Measurements from ENCODE around the gene GAS6.
"Not testable (repeated sequence)": the region's sequence is repeated elsewhere in the genome, so short reads cannot be mapped to it uniquely, and the experiment has no call there.

Gene GAS6

GRCh38 chr13:113876346-113877148 is 12.7 kb upstream of the GAS6 start:
- in situ Hi-C loops (cut with HindIII; ENCODE audit: low pct_ligation_motif_present, low pct_unique_long_range_greater_than_20kb, low sequenced_read_pairs): no loop called here
- no peak for DNase-seq

DNA sequence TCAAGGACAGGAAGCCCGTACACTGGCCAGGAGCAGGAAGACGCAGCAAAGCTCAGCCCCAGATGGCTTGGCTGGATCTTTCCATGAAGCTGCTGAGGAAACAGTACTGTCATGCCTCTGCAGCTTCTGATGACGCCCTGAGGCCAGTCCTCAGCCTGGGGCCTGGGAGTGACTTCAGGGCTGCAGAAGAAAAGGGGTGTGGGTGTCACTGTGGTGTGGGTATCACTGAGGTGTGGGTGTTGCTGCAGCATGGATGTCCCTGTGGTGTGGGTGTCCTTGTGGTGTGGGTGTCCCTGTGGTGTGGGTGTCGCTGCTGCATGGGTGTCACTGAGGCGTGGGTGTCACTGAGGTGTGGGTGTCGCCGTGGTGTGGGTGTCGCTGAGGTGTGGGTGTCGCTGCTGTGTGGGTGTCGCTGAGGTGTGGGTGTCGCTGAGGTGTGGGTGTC is 12.0 kb upstream of the GAS6 start:
- no peak for DNase-seq
- in situ Hi-C loops (cut with HindIII; ENCODE audit: low pct_ligation_motif_present, low pct_unique_long_range_greater_than_20kb, low sequenced_read_pairs): no loop called here

DNA sequence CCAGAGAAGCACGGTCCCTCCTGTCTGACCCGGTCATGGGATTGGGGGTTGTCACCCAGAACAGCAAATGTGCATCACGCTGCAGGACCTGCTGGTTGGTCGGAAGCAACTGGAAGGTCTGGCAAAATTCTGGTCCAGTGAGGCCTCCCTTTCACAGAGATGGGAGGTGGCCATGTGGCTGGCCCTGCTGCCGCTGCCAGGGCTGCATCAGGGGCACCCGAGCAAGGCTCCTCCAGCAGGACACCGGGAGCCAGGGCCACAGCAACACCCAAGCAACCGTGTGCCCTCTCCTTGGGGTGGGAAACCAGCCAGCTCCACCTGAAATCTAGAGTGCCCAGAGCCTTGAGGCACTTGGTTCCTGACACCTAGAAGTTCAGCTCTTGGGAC is 11.5 kb upstream of the GAS6 start:
- in situ Hi-C loops (cut with HindIII; ENCODE audit: low pct_ligation_motif_present, low pct_unique_long_range_greater_than_20kb, low sequenced_read_pairs): no loop called here
- DNase-seq: no peak

DNA sequence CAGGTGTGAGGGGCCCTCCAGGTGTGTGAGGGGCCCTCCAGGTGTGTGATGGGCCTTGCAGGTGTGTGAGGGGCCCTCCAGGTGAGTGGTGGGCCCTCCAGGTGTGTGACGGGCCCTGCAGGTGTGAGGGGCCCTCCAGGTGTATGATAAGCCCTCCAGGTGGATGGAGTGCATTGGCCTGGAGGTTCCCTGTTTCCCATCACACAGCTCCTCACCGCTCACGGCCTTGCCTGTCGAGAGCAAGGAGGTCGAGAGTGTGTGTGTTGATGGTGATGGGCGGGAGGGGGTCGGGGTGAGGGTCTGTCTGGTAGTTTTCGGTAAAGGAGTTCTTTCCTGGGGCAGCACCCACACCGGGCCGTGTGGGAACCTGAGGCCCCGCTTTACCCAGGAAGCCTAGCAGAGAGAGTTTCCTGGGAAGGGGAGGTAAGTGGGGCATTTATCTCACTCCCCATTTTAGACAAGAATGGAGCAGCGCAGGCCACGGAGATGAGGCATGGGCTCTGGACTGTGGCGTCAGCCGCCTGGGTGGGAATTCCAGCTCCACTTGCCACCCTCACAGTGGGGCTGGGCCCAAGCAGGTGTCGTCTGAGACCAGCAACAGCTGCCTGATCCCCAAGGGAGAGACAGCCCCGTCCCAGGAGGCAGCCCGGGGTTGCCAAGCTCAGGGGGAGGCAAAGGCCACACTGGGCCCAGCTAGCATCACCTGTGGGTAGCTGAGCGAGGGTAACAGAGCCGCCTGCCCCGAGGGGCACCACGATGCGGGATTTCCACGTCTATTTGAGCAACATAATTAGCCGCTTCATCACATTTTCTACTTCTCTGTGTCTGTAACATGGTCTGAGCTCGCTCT is 10.9 kb upstream of the GAS6 start:
- in situ Hi-C loops (cut with HindIII; ENCODE audit: low pct_ligation_motif_present, low pct_unique_long_range_greater_than_20kb, low sequenced_read_pairs): no loop called here
- no peak for DNase-seq

GRCh38 chr13:113874177-113874576 is 10.3 kb upstream of the GAS6 start:
- in situ Hi-C loops (cut with HindIII; ENCODE audit: low pct_ligation_motif_present, low pct_unique_long_range_greater_than_20kb, low sequenced_read_pairs): no loop called here
- DNase-seq: no peak

- in situ Hi-C loops (cut with HindIII; ENCODE audit: low pct_ligation_motif_present, low pct_unique_long_range_greater_than_20kb, low sequenced_read_pairs): no loop called here
- no peak for DNase-seq
Measured at GRCh38 chr13:113869263-113869662, 5.4 kb upstream of the GAS6 start.

DNA sequence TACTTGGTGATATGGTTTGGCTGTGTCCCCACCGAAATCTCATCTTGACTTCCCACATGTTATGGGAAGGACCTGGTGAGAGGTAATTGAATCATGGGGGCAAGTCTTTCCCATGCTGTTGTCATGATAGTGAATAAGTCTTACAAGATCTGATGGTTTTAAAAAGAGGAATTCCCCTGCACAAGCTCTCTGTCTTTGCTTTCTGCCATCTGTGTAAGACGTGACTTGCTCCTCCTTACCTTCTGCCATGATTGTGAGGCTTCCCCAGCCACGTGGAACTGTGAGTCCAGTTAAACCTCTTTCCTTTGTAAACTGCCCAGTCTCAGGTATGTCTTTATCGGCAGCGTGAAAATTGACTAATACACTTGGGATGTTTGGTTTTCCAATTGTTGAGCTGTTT is 4.0 kb upstream of the GAS6 start:
- in situ Hi-C loops (cut with HindIII; ENCODE audit: low pct_ligation_motif_present, low pct_unique_long_range_greater_than_20kb, low sequenced_read_pairs); DNase-seq: not testable (repeated sequence)

DNA sequence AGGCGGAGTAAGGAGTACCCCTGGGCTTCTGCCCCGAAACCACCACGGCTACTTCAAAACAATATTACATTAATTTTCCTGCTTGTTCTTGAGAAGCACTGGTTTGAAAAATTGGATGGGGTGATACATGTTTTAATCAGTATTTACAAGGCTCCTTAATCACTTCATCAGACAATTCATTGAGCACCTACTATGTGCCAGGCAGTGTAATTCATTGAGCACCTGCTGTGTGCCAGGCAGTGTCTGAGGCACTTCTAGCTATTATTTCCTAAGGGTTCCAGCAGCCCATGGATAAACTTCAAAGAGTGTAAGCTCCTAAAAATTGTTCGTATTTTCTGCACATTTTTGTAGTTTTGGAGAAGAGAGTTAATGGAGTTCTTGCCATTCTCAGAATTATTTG is 1.6 kb upstream of the GAS6 start:
- in situ Hi-C loops (cut with HindIII; ENCODE audit: low pct_ligation_motif_present, low pct_unique_long_range_greater_than_20kb, low sequenced_read_pairs): no loop called here

GRCh38 chr13:113864273-113864890 is 506 bp upstream of the GAS6 start:
- in situ Hi-C loops (cut with HindIII; ENCODE audit: low pct_ligation_motif_present, low pct_unique_long_range_greater_than_20kb, low sequenced_read_pairs): no loop called here
- no peak for DNase-seq

More for the DNA sequence above, 1.6 kb upstream of the GAS6 start:
- no peak for DNase-seq

DNA sequence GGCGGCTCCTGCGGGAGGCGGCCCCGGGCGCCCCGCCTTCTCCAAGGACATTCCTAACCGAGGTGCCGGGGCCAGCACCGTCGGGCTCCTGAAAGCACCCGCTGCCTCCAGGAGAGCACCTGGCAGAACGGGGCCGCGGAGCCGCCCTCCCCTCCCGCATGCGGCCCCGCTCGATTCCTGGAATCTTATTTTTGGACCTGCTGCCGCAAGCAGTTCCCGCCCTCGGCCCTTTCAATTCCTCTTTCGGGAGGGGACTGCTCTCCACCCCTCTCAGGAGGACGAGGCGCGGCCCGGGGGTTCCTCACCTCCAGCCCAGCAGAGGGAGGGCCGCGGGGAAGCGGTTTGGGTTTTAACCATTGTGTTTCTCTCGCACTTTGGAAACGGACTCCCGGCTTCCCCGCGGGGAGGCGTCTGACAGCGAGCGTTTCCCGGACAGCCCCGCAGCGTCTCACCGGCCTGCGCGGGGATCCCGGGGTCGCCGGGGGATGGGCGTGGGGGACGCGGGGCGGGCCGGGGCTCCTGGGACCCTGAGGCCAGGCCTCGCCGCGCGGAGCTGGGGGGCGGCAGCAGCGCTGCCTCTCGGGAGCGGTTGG is 849 bp downstream of the GAS6 start:
- in situ Hi-C loops (cut with HindIII; ENCODE audit: low pct_ligation_motif_present, low pct_unique_long_range_greater_than_20kb, low sequenced_read_pairs): no loop called here
- DNase-seq: no peak

DNA sequence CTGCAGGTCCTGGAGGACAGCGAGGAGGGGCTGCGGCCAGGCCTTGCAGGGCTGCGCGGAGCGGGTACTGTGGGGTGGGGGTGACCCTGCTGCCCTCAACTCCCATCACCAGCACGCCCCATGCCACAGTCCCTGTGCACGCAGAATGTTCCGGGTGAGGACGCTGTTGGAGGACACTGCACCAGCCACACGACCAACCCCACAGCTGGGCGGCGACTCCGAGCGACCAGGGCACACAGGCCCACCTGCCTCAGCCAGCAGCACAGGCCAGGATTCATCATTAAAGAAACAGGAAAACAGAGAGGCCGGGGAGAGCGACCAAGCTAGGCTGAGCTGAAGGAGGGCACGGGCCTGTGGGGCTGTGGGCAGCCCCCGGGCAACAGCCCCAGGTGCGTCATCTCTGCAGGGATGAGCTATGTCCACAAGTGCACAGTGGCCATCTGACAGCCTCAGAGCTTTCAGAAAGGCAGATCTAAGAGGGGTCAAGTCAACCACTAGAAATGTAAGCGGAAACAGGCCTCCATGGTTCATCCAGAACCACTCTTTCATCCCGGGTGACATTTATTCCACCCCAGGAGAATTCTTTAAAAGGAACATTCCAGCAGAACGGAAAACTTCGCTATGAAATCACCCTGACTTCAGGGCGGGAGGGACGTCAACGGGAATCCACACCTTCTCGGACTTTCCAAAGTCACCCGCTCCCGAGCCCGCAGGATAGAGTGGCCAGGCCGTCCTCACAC is 1.5 kb downstream of the GAS6 start:
- peak; percentile 38 for DNase-seq
- in situ Hi-C loops (cut with HindIII; ENCODE audit: low pct_ligation_motif_present, low pct_unique_long_range_greater_than_20kb, low sequenced_read_pairs): no loop called here

DNA sequence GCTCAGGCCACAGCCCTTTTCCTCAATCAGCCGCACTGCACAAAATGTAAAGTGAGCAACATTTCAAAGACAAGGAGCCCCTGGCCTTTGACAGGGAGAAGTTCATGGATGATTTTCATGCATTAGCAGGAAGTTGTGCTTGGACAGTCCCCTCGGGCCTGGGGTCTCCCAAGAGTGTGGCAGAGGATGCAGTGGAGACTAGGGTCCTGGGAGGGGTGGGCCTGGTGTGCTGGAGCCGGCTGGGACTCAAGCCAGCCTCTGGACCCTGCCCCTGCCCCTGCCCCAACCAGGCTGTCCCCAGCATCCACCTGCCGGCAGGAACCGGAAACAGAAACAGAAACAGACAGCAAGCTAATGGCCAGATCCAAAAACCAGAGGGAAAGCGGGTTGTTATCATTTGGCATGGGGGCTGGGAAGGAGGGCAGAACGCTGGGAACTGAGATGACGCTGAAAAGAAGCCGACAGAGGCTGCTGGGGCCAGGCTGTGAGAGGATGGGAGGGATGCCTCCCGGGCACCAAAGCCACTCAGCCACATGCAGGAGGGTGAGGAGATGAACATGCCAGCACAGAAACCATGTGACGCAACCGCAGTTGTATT is 2.3 kb downstream of the GAS6 start:
- no peak for DNase-seq
- in situ Hi-C loops (cut with HindIII; ENCODE audit: low pct_ligation_motif_present, low pct_unique_long_range_greater_than_20kb, low sequenced_read_pairs): no loop called here

GRCh38 chr13:113860665-113861432 is 3.0 kb downstream of the GAS6 start:
- in situ Hi-C loops (cut with HindIII; ENCODE audit: low pct_ligation_motif_present, low pct_unique_long_range_greater_than_20kb, low sequenced_read_pairs): no loop called here
- no peak for DNase-seq

GRCh38 chr13:113860051-113860664 is 3.7 kb downstream of the GAS6 start:
- no peak for DNase-seq
- in situ Hi-C loops (cut with HindIII; ENCODE audit: low pct_ligation_motif_present, low pct_unique_long_range_greater_than_20kb, low sequenced_read_pairs): no loop called here

DNA sequence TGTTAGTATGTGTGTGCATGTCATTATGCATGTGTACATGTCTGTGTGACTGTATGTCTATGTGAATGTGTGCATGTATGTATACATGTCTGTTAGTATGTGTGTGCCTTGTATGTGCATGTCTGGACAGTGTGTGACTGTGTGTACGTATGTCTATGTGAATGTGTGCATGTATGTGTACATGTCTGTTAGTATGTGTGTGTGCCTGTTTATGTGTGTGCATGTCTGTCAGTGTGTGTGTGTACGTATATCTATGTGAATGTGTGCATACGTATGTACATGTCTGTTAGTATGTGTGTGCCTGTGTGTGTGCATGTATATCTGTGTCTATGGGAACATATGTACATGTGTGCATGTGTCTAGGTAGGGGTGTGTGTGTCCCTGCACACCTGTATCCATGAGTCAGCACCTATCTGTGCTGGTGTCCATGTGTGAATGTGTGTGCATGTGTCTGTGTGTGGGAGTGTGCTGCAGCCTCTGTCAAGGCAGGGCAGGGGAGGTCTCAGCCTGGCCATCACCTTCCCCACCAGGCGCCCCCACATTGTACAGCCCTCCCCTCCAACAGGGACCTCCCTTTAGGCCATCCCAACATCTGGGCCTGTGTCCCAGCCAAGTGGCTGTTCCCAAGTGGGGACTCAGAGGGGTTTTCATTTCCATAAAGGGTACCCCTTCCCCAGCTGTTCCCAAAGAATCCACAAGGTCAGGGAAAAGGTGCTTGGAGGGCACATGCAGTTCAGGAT is 4.4 kb downstream of the GAS6 start:
- in situ Hi-C loops (cut with HindIII; ENCODE audit: low pct_ligation_motif_present, low pct_unique_long_range_greater_than_20kb, low sequenced_read_pairs): no loop called here

DNA sequence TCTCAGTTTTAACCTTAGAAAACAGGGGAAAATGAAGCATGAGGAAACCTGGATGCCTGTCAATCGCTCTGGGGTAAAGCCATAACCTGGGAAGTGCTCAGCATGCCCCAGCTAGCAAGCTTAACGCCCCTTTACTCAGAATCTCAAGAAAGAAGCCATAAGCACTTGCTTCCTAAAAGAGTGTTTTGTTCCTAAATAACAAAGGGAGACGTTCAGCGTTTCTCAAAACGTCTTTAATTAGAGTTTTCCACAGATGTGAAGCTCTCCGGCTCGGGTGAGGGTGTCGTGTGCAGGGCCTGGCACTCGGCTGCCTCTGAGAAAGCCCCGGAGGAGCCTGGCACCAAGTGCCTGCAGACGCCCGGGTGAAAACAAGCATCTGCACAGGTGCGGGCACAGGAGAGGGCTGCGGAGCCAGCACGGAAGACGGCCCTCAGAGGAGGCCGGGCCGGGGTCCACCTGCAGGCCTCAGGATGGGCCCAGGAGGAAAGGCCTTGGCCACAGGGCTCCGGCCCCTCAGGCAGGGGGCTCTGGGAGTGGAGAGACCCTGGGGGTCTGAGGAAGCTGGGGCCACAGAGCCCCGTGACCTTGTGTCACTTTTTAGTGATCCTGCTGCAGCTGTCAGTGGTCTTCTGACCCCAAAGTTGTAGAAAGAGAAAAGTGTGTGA is 6.2 kb downstream of the GAS6 start:
- no peak for DNase-seq
- in situ Hi-C loops (cut with HindIII; ENCODE audit: low pct_ligation_motif_present, low pct_unique_long_range_greater_than_20kb, low sequenced_read_pairs): no loop called here

More for the DNA sequence above, 4.4 kb downstream of the GAS6 start:
- DNase-seq: no peak
